ENCODE data around the gene THEM4.
A peak's percentile ranks its signal among the peaks of the same experiment; 100 is the strongest.
"Not testable (repeated sequence)": the region's sequence is repeated elsewhere in the genome, so short reads cannot be mapped to it uniquely, and the experiment has no call there.

Gene THEM4

DNA sequence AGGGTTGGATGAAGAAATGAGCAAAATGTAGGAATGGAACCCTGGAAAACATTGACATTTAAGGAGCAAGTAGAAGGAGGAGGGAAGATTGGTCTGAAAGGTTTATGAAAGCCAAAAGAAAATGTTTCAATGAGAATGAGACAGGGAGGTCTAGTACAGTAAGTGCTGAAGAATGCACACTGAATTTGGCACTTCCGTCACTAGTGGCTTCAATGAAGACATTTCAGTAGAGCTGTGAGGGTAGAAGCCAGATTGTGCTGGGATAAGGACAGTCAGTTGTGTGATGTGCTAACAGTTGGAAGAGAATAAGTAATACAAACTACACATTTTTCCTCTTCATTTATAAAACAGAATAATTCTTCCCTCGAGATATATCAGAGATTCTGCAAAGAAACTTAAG lies 17.1 kb downstream of the THEM4 start:
- no peak for DNase-seq (ENCODE audit: low spot score)

DNA sequence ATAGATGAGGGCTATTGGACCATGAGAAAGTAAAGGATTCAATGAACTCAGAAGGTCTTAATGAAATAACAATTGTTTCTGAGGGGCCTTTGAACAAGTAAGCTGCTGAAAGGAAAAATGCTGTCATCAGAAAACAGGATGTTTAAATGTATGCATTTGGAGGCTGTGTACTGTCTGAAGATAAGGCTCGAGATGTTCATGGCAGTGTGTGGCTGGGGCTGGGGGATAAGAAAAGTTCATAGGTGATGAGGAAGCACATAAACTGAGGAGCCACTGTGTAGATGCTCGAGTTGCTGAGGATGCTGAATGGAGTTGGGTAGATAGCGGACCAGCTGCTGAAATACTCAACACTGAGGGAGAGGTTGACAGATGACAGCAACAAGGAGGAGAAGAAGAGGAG lies 17.8 kb downstream of the THEM4 start:
- no peak for DNase-seq (ENCODE audit: low spot score)

DNA sequence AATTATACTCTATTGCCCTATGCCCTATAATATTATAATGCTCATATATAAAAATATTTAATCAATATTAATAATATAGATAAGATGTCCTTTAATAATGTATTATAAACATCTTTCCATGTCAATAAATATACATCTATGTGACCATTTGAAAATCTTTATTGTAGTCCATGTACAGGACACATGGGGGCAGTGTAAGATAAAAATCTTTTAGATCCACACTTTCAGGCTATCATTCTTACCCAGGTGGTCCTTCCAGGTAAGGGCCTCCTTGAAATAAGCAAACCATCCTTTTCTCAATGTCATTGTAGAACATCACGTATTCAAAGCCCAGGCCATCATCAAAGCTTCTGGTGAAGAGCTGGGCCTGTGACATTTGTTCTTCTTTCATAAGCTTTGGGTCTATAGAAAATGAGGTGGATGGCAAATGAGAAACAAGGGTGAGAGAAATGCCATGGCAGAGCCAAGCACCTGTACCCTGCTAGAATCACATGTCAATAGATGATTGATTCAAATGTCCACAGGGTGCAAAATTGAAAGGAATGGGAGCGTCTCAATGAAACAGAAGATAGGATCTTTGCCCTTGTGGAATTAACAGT lies 20.2 kb downstream of the THEM4 start:
- DNase-seq (ENCODE audit: low spot score), result no peak

DNA sequence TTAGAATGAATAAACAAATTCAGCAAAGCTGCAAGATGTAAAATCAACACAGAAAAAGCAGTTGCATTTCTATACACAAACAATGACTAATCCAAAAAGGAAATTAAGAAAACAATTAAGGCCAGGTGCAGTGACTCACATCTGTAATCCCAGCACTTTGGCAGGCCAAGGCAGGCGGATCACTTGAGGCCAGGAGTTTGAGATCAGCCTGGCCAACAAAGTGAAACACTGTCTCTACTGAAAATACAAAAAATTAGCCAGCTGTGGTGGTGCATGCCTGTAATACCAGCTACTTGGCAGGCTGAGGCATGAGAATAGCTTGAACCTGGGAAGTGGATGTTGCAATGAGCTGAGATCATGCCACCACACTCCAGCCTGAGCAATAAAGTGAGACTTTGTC lies 22.3 kb downstream of the THEM4 start:
- no peak for DNase-seq (ENCODE audit: low spot score)

DNA sequence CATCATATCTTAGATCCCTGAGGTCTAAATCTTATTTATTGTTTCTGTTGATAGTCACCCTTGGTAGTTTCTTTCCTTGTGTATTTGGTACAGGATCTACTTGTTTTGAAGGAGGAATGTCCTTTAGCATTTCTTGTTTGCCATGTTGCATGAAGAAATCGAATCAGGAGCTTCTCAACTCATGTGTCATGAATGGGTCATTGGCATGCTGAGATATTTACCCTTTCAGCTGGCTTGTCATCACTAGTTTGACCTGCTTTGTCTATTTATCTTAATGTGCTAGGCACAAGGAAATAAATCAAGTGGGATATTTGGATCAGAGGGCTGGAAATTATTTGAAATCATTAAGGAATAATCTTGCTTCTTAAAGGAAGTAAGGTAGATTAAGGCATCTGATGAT lies 23.8 kb downstream of the THEM4 start:
- DNase-seq (ENCODE audit: low spot score), result no peak

DNA sequence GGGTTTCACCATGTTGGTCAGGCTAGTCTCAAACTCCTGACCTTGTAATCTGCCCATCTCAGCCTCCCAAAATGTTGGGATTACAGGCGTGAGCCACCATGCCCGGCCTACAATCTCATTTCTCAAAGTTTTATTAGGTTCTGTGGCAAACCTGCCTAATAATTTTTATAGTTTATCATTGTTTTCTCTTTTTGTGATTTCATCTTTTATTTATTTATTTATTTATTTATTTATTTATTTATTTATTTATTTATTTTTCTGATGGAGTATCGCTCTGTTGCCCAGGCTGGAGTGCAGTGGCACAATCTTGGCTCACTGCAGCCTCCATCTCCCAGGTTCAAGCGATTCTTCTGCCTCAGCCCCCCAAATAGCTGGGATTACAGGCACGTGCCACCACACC lies 24.4 kb downstream of the THEM4 start:
- not testable (repeated sequence) for DNase-seq (ENCODE audit: low spot score)

DNA sequence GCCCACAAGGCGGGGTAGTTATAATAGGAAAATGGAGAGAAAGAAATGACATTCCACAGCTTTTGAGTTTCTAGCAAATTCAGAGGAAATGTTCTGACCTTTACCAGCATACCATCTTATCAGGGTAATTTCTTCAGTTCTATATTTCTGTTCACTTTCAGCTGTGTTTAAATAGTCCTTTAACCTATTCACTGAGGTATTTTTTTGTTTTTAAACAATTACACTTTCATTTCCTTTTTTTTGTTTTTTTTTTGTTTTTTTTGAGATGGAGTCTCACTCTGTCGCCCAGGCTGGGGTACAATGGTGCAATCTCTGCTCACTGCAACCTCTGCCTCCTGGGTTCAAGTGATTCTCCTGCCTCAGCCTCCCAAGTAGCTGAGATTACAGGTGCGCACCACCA lies 24.9 kb downstream of the THEM4 start:
- not testable (repeated sequence) for DNase-seq (ENCODE audit: low spot score)

DNA sequence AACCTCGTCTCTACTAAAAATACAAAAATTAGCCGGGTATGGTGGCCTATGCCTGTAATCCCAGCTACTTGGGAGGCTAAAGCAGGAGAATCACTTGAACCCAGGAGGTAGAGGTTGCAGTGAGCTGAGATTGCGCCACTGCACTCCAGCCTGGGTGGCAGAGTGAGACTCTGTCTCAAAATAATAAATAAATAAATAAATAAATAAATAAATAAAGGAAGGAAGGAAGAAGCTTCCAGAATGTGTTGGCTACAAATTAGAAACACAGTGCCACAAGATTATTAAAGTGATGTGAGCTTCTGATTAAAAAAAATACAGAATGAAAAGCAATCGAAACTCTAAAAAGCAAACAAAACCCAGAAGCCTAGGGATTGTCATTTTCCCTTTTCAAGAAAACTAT lies 25.4 kb downstream of the THEM4 start:
- DNase-seq (ENCODE audit: low spot score), result not testable (repeated sequence)

DNA sequence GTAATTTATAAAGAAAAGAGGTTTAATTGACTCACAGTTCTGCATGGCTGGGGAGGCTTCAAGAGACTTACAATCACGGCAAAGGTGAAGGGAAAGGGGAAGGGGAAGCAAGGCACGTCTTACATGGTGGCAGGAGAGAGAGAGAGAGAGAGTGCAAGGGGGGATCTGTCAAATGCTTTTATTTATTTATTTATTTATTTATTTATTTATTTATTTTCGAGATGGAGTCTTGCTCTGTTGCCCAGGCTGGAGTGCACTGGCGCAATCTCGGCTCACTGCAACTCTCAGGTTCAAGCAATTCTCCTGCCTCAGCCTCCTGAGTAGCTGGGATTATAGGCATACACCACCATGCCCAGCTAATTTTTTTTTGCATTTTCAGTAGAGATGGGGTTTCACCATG lies 26.4 kb downstream of the THEM4 start:
- not testable (repeated sequence) for DNase-seq (ENCODE audit: low spot score)

DNA sequence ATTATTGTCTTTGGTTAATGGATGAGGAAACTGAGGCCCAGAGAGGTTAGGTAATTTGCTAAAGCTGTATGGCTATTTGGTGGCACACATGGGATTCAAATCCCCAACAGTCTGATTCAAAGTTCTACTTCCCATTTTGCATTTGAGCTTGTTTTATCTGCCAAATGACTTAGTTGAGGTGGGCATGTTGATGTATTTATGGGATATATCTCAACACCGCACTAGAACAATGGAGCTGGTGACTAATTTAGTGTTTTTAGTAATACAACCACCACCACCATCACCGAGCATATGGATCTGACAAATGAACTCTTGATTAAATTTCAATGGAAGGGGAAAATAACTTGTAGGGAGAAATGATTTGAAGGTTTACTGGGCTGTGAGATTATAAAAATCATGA lies 26.8 kb downstream of the THEM4 start:
- no peak for DNase-seq (ENCODE audit: low spot score)

DNA sequence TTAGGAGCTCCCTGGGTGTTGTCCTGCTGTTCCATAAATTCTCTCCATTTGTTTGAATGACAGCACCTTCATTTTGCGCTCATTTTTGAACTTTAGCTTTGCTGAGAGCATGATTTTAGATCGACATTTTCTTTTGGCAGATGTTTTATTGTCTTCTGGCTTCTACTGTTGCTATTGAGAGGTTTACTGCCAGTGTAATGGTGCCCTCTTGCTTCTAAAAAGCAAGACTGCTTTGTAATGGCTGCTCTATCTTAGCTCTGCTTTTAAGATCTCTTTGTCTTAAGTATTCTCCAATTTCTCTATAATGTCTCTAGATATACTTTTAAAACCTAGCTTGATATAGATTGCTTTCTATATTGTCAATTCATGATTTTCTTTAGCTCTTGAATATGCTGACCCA lies 27.8 kb downstream of the THEM4 start:
- DNase-seq (ENCODE audit: low spot score), result no peak

DNA sequence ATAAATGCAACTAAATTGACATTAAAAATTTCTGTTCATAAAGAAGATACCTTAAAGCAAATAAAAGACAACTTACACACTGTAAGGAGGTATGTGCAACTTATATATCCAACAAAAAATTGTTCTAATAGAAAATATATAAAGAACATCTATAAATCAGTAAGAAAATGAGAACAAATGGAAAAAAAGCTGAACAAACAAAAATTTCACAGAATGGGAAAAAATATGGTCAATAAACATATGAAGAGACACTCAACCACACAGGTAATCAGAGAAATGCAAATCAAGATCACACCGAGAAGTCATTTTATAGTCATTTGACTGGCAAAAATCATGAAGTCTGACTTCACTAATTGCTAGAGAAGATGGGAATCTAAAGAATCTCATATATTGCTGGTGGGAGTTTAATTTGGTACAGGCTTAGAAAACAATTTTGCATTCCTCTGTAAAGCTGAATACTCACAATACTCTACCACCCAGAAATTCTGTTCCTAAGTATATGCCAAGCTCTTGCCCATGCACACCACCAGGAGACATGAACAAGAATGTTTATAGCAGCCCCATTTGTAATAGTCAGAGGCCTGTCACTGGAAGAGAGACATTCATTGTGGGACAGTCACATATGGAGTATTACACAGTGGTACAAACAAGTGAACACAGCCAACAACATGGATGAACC lies 33.8 kb downstream of the THEM4 start:
- DNase-seq (ENCODE audit: low spot score), result no peak

DNA sequence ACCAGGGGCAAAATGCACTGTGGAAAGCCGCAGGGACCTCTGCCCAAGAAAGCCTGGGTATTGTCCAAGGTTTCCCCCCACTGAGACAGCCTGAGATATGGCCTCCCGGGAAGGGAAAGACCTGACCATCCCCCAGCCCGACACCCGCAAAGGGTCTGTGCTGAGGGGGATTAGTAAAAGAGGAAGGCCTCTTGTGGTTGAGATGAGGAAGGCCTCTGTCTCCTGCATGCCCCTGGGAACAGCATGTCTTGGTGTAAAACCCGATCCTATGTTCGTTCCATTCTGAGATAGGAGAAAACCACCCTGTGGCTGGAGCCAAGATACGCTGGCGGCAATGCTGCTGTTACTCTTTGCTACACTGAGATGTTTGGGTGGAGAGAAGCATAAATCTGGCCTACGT lies 36.5 kb downstream of the THEM4 start:
- not testable (repeated sequence) for DNase-seq (ENCODE audit: low spot score)

DNA sequence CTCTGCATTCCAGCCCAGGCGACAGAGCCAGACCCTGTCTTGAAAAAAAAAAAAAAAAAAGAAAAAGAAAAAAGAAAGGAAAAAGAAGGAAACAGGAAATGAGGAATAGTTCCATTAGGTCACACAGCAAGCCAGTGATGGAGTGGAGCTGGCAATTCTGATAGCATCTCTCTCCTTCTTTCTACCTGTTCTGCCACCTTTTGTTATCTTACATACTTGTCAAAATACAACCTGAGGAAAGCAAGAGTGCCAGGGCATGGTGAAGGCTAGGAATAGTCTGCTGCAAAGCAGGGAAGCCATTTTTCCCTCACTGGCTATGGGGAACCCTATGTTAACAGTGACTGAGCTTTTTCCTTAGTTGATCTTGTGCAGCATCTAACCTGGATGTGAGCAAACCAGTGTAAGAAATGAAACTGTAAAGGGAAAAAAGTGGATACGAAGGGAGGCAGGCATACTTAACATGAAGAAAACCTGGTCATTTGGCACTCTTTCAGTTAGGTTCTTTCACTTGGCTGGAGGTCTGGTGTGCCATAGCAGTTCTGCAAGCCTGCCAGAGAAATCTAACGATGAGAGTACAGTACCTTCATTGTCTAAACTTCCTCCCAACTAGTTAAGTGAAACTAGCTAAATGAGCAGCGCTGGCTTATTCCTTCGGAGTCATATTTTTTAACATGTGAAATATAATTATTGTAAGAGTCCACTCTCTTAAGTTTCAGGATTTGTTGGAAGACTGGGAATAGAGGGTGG lies 37.9 kb downstream of the THEM4 start:
- no peak for DNase-seq (ENCODE audit: low spot score)

DNA sequence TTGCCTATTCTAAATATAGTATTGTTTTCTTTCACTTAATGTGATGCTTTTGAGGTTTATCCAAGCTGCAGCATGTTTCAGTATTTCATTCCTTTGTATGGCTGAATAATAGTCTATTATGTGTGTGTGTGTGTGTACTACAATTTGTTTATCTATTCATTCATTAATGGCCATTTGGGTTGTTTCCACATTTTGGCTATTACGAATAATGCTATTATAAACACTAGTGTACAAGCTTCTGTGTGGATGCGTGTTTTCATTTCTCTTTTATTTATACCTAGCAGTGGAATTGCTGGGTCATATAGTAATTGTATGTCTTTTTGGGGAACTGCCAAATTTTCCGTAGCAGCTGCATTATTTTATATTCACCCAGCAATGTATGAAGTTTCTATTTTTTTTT lies 40.8 kb downstream of the THEM4 start:
- no peak for DNase-seq (ENCODE audit: low spot score)

DNA sequence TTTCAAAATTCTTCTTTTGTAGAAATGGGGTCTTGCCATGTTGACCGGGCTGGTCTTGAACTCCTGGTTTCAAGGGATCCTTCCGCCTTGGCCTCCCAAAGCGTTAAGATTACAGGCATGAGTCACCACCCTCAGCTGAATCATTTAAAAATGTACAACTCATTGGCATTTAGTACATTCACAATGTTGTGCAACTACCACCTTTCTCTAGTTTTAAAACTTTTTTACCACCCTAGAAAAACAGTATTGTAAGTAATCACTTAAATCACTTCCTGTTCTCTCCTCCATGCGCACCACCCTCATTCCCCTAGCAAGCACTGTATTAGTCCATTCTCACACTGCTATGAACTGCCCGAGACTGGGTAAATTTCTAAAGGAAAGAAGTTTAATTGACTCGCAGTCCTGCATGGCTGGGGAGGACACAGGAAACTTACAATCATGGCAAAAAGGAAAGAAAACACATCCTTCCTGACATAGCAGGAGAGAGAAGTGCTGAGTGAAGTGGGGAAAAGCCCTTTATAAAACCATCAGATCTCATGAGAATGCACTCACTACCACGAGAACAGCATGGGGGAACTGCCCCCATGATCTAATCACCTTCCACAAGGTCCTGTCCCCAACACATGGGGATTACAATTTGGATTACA lies 41.4 kb downstream of the THEM4 start:
- DNase-seq (ENCODE audit: low spot score), result peak; percentile 77

DNA sequence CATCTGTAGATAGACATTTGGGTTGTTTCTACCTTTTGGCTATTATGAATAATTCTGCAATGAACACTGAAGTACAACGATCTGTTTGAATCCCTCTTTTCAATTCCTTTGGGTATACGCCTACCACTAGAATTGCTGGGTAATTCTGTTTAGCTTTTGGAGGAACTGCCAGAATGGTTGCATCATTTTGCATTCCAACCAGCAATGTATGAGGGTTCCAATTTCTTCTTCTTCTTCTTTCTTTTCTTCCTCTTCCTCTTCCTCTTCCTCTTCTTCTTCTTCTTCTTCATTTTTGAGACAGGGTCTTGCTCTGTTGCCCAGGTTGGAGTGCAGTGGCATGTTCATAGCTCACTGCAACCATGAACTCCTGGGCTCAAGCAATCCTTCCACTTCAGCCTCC lies 42.0 kb downstream of the THEM4 start:
- no peak for DNase-seq (ENCODE audit: low spot score)

DNA sequence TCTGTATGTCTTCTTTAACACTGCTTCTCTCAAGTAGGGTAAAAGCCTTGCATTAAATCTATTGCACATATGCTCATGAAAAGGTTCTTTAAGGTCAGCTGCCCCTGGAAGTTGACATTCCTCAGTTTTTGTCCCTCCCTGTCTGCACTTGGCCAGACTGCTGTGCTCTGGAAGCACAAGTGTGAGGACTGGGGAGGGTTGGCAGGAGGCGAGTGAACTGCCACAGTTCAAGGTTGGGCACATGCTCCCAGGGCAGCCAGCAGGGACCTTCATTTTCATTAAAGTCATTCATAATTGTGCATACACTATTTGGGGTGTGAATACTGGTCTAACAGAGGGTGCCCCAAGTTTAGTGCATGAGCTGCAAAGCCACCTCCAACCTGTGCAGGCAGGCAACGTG lies 44.9 kb downstream of the THEM4 start:
- no peak for DNase-seq (ENCODE audit: low spot score)

DNA sequence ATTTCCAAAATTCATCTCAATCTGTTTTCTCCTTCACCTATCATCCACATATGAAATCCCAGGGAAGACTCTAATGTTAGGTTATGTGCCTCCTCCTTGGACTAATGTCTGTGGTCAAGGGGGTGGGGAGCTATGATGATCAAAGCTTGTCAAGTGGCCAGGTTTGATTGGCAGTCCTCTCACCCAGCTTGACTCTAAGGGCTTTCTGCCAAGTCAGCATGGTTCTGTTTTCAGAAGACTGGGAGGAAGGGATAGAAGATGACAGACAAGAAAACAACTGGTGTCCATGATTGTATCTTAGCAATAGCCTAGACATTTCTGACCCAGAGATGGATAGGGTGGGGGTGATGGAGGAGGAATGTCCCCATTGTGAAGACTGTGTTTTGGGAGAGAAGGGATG lies 46.7 kb downstream of the THEM4 start:
- no peak for DNase-seq (ENCODE audit: low spot score)

DNA sequence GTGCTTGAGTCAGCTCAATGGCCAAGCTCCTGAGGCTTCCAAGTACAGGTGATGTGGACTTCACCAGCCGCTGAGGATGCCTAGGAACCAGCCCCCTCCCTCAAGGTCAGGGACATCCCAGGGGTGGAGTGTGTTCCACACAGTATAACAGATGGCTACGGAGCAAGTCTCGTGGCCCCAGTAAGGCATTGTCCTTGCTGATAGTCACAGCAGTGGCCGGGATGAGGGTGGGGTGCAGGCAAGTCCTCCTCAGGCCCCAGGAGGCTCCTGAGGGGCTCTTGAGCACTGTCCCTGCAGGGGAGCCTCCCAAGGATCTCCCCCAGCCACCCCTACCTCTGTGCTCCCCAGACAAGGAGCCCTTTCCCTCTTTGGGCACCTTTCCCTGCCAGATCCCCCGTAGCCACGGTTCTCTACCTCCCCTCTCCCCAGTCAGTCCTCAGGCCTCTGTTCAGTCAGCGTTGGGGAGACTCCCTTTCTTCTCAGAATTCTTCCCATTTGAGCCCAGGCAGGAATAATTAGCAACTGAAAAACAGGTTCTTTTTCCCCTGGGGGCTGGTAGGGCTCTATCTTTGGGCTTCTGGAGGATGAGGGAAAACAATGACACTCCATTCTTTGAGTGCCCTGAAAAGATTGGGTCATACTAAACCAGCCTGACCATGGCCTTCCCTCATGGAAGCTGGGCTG lies 48.7 kb downstream of the THEM4 start:
- no peak for DNase-seq (ENCODE audit: low spot score)

DNA sequence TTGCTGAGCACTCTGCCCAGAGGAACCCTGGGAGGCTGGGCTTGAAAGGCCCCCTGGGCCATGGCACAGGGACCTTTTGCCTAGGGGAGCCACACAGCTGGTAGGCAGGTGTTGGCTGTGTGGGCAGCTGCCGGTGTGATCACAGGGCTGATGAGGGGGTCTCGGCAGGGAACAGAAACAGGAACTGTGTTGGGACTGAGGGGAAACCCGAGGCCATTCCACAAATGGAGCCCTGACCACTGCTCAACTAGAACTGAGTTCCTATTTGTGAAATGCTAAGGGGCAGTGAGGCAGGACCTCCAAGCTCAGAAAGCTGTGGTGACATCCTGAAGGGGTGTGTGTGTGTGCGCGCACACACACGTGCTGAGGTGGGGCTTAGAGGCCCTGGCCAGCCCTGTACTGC lies 49.4 kb downstream of the THEM4 start:
- no peak for DNase-seq (ENCODE audit: low spot score)

DNA sequence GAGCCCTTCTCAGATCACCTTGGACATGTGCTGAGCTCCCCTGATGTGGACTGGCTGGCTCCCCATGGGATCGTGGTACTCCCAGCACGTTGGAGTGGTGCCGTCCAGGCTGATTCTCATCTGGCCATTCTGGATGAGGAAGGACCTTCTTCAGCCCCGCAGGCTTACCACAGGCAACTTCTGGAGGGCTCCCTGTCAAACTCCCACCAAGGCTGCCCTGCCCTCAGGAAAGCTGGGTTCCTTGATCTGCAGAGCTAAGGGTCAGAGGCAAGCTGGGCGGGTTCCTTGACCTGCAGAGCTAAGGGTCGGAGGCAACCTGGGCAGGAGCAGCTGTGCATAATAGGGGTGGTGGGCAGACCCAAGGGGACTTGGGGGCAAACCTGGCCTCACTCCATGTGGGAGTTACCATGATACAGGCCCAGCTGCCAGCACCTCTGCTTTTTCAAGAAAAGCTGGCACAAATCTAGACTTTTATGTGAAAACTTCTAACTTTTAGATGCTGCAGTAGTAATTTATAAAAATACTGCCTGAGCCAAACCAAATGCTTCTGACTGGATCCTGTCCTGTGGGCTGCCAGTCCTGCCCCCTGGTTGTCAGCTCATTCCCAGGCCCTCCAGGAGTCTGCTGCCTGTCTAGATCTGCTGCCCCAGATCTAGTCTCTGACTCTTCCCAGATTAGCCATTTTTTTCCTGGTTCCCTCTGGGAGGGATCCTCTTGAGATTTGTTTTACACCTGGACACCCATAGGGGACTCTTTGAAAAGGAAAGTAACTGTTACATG lies 50.2 kb downstream of the THEM4 start:
- no peak for DNase-seq (ENCODE audit: low spot score)
